MM.1S (cell line): ENCODE results near the gene DNTT.

ENCODE experiments used
- CTCF ChIP-seq: fragments of 300-600 bp; sonication (generic); IDR thresholded peaks from 2 replicates; pipeline ENCODE4 v1.5.1; 2016; ENCODE audit warnings: antibody characterized with exemption, low read length, mixed read lengths
- EZH2 ChIP-seq: fragments of 300-600 bp; sonication (generic); optimal IDR thresholded peaks from 2 replicates; pipeline ENCODE3; 2017; ENCODE audit warnings: low read depth, mild to moderate bottlenecking, antibody characterized with exemption, low read length, mixed read lengths
- EZH2phosphoT487 ChIP-seq: fragments of 300-600 bp; sonication (generic); IDR thresholded peaks from 2 replicates; pipeline ENCODE4 v1.6.1; 2018; ENCODE audit warnings: antibody characterized with exemption, low read length

GRCh38 chr10:96352027-96352426 is 47.8 kb downstream of the DNTT start:
- TF ChIP-seq CTCF (no peak), EZH2 (no peak), EZH2phosphoT487 (no peak)
